ENCODE measurements around the gene NPHS2.

NPHS2 gene

GRCh38 chr1:179575497-179576314 is at the start of gene NPHS2:
Gene NPHS2, minus strand, starts transcription at chr1:179575948. Its CDS starts 84 bp downstream, at chr1:179575864.
- Histone ChIP-seq H3K9me3 (ENCODE audit: control insufficient read depth in 2 of 2, low read length in 2 of 2) (no peaks in the 10 kb centered on the region), H3K4me1 (ENCODE audit: control insufficient read depth, insufficient read depth, low read length) (no peaks in the 10 kb centered on the region), H3K27me3 (ENCODE audit: control insufficient read depth in 1 of 2, insufficient read depth in 2 of 2, low read length in 2 of 2) (peaks cover 15 to 37% of the 10 kb centered on the region in 2 donors), H3K36me3 (ENCODE audit: control insufficient read depth in 2 of 2, insufficient read depth in 2 of 2, low read length in 2 of 2) (no peaks in the 10 kb centered on the region), H3K27ac (ENCODE audit: low read length) (no peak within 1 kb of the TSS), H3K9ac (ENCODE audit: low read length in 2 of 2) (no peak within 1 kb of the TSS), H3K4me3 (ENCODE audit: low read length in 2 of 2) (no peak within 1 kb of the TSS)

GRCh38 chr1:179612361-179612760 is 36.6 kb upstream of the NPHS2 start:
- H3K27me3 ChIP-seq (ENCODE audit: control insufficient read depth in 1 of 2, insufficient read depth in 2 of 2, low read length in 2 of 2) = no peaks in the 10 kb centered on the region
- H3K9ac ChIP-seq (ENCODE audit: low read length in 2 of 2) = no peak overlapping the region
- H3K36me3 ChIP-seq (ENCODE audit: control insufficient read depth in 2 of 2, insufficient read depth in 2 of 2, low read length in 2 of 2) = no peaks in the 10 kb centered on the region
- no peaks in the 10 kb centered on the region for H3K4me1 ChIP-seq (ENCODE audit: control insufficient read depth, insufficient read depth, low read length)
- no peak overlapping the region for H3K27ac ChIP-seq (ENCODE audit: low read length)
- H3K9me3 ChIP-seq (ENCODE audit: control insufficient read depth in 2 of 2, low read length in 2 of 2) = no peaks in the 10 kb centered on the region
- no peak overlapping the region for H3K4me3 ChIP-seq (ENCODE audit: low read length in 2 of 2)

GRCh38 chr1:179601093-179601492 is 25.3 kb upstream of the NPHS2 start:
- Histone ChIP-seq H3K9ac (ENCODE audit: low read length in 2 of 2) (no peak overlapping the region), H3K27me3 (ENCODE audit: control insufficient read depth in 1 of 2, insufficient read depth in 2 of 2, low read length in 2 of 2) (no peaks in the 10 kb centered on the region), H3K4me3 (ENCODE audit: low read length in 2 of 2) (no peak overlapping the region), H3K9me3 (ENCODE audit: control insufficient read depth in 2 of 2, low read length in 2 of 2) (peaks cover 0 to 4% of the 10 kb centered on the region in 2 donors), H3K27ac (ENCODE audit: low read length) (no peak overlapping the region), H3K4me1 (ENCODE audit: control insufficient read depth, insufficient read depth, low read length) (no peaks in the 10 kb centered on the region), H3K36me3 (ENCODE audit: control insufficient read depth in 2 of 2, insufficient read depth in 2 of 2, low read length in 2 of 2) (no peaks in the 10 kb centered on the region)

- H3K9me3 ChIP-seq (ENCODE audit: control insufficient read depth in 2 of 2, low read length in 2 of 2) = no peaks in the 10 kb centered on the region
These were observed 24.0 kb upstream of the NPHS2 start for GRCh38 chr1:179599623-179600249.

GRCh38 chr1:179598631-179599030 is 22.9 kb upstream of the NPHS2 start:
- no peaks in the 10 kb centered on the region for H3K4me1 ChIP-seq (ENCODE audit: control insufficient read depth, insufficient read depth, low read length)
- H3K36me3 ChIP-seq (ENCODE audit: control insufficient read depth in 2 of 2, insufficient read depth in 2 of 2, low read length in 2 of 2) = no peaks in the 10 kb centered on the region
- H3K27ac ChIP-seq (ENCODE audit: low read length) = no peak overlapping the region
- H3K9ac ChIP-seq (ENCODE audit: low read length in 2 of 2) = no peak overlapping the region
- no peaks in the 10 kb centered on the region for H3K27me3 ChIP-seq (ENCODE audit: control insufficient read depth in 1 of 2, insufficient read depth in 2 of 2, low read length in 2 of 2)
- no peak overlapping the region for H3K4me3 ChIP-seq (ENCODE audit: low read length in 2 of 2)
- peaks cover 0 to 2% of the 10 kb centered on the region in 2 donors for H3K9me3 ChIP-seq (ENCODE audit: control insufficient read depth in 2 of 2, low read length in 2 of 2)

More at GRCh38 chr1:179599623-179600249, 24.0 kb upstream of the NPHS2 start:
- Histone ChIP-seq H3K4me1 (ENCODE audit: control insufficient read depth, insufficient read depth, low read length) (no peaks in the 10 kb centered on the region), H3K27ac (ENCODE audit: low read length) (no peak overlapping the region), H3K27me3 (ENCODE audit: control insufficient read depth in 1 of 2, insufficient read depth in 2 of 2, low read length in 2 of 2) (no peaks in the 10 kb centered on the region), H3K4me3 (ENCODE audit: low read length in 2 of 2) (no peak overlapping the region), H3K36me3 (ENCODE audit: control insufficient read depth in 2 of 2, insufficient read depth in 2 of 2, low read length in 2 of 2) (no peaks in the 10 kb centered on the region), H3K9ac (ENCODE audit: low read length in 2 of 2) (no peak overlapping the region)

GRCh38 chr1:179591592-179592580 is 16.1 kb upstream of the NPHS2 start, which contains the start of gene TDRD5:
Gene TDRD5, plus strand, starts transcription at chr1:179591832. Its CDS starts 784 bp downstream, at chr1:179592616.
- Histone ChIP-seq H3K27ac (ENCODE audit: low read length) (no peak within 1 kb of the TSS), H3K36me3 (ENCODE audit: control insufficient read depth in 2 of 2, insufficient read depth in 2 of 2, low read length in 2 of 2) (no peaks in the 10 kb centered on the region), H3K4me3 (ENCODE audit: low read length in 2 of 2) (peak within 1 kb of the TSS in 1 of 2 donors; percentile 22), H3K4me1 (ENCODE audit: control insufficient read depth, insufficient read depth, low read length) (no peaks in the 10 kb centered on the region), H3K9me3 (ENCODE audit: control insufficient read depth in 2 of 2, low read length in 2 of 2) (peaks cover 0 to 5% of the 10 kb centered on the region in 2 donors), H3K9ac (ENCODE audit: low read length in 2 of 2) (no peak within 1 kb of the TSS), H3K27me3 (ENCODE audit: control insufficient read depth in 1 of 2, insufficient read depth in 2 of 2, low read length in 2 of 2) (peaks cover 15 to 17% of the 10 kb centered on the region in 2 donors)

GRCh38 chr1:179591253-179591591 is 15.5 kb upstream of the NPHS2 start:
- Histone ChIP-seq H3K9me3 (ENCODE audit: control insufficient read depth in 2 of 2, low read length in 2 of 2) (peaks cover 0 to 5% of the 10 kb centered on the region in 2 donors), H3K27me3 (ENCODE audit: control insufficient read depth in 1 of 2, insufficient read depth in 2 of 2, low read length in 2 of 2) (peaks cover 18 to 19% of the 10 kb centered on the region in 2 donors), H3K4me3 (ENCODE audit: low read length in 2 of 2) (peak overlapping the region in 1 of 2 donors; percentile 22), H3K4me1 (ENCODE audit: control insufficient read depth, insufficient read depth, low read length) (no peaks in the 10 kb centered on the region), H3K27ac (ENCODE audit: low read length) (no peak overlapping the region), H3K9ac (ENCODE audit: low read length in 2 of 2) (no peak overlapping the region), H3K36me3 (ENCODE audit: control insufficient read depth in 2 of 2, insufficient read depth in 2 of 2, low read length in 2 of 2) (no peaks in the 10 kb centered on the region)

- no peaks in the 10 kb centered on the region for H3K4me1 ChIP-seq (ENCODE audit: control insufficient read depth, insufficient read depth, low read length)
- H3K4me3 ChIP-seq (ENCODE audit: low read length in 2 of 2) = no peak overlapping the region
- H3K9ac ChIP-seq (ENCODE audit: low read length in 2 of 2) = no peak overlapping the region
- H3K27ac ChIP-seq (ENCODE audit: low read length) = no peak overlapping the region
- H3K27me3 ChIP-seq (ENCODE audit: control insufficient read depth in 1 of 2, insufficient read depth in 2 of 2, low read length in 2 of 2) = peaks cover 18 to 19% of the 10 kb centered on the region in 2 donors
- H3K9me3 ChIP-seq (ENCODE audit: control insufficient read depth in 2 of 2, low read length in 2 of 2) = peaks cover 0 to 5% of the 10 kb centered on the region in 2 donors
- no peaks in the 10 kb centered on the region for H3K36me3 ChIP-seq (ENCODE audit: control insufficient read depth in 2 of 2, insufficient read depth in 2 of 2, low read length in 2 of 2)
These were observed 14.9 kb upstream of the NPHS2 start for GRCh38 chr1:179590671-179591070.

GRCh38 chr1:179589509-179589908 is 13.8 kb upstream of the NPHS2 start:
- Histone ChIP-seq H3K4me1 (ENCODE audit: control insufficient read depth, insufficient read depth, low read length) (no peaks in the 10 kb centered on the region), H3K4me3 (ENCODE audit: low read length in 2 of 2) (no peak overlapping the region), H3K27me3 (ENCODE audit: control insufficient read depth in 1 of 2, insufficient read depth in 2 of 2, low read length in 2 of 2) (peaks cover 21 to 22% of the 10 kb centered on the region in 2 donors), H3K9ac (ENCODE audit: low read length in 2 of 2) (no peak overlapping the region), H3K36me3 (ENCODE audit: control insufficient read depth in 2 of 2, insufficient read depth in 2 of 2, low read length in 2 of 2) (no peaks in the 10 kb centered on the region), H3K27ac (ENCODE audit: low read length) (no peak overlapping the region), H3K9me3 (ENCODE audit: control insufficient read depth in 2 of 2, low read length in 2 of 2) (peaks cover 0 to 5% of the 10 kb centered on the region in 2 donors)

- no peak overlapping the region for H3K27ac ChIP-seq (ENCODE audit: low read length)
- H3K9me3 ChIP-seq (ENCODE audit: control insufficient read depth in 2 of 2, low read length in 2 of 2) = peaks cover 0 to 2% of the 10 kb centered on the region in 2 donors
- no peak overlapping the region for H3K9ac ChIP-seq (ENCODE audit: low read length in 2 of 2)
- no peaks in the 10 kb centered on the region for H3K4me1 ChIP-seq (ENCODE audit: control insufficient read depth, insufficient read depth, low read length)
- H3K4me3 ChIP-seq (ENCODE audit: low read length in 2 of 2) = no peak overlapping the region
- peaks cover 21 to 25% of the 10 kb centered on the region in 2 donors for H3K27me3 ChIP-seq (ENCODE audit: control insufficient read depth in 1 of 2, insufficient read depth in 2 of 2, low read length in 2 of 2)
- H3K36me3 ChIP-seq (ENCODE audit: control insufficient read depth in 2 of 2, insufficient read depth in 2 of 2, low read length in 2 of 2) = no peaks in the 10 kb centered on the region
These were observed 12.8 kb upstream of the NPHS2 start for GRCh38 chr1:179588425-179589024.

Data from stomach smooth muscle (tissue), 2 donors.